HG02840 (cell line): ENCODE data around the gene PRSS53.
"Not testable (repeated sequence)": the region's sequence is repeated elsewhere in the genome, so short reads cannot be mapped to it uniquely, and the experiment has no call there.

Experiments
- ATAC-seq: cut with Tn5 transposase; IDR thresholded peaks from one replicate; pipeline ENCODE4 v1.9.1; 2021; ENCODE audit warnings: mild to moderate bottlenecking, moderate library complexity, moderate number of reproducible peaks; ENCODE audit not compliant: unreplicated experiment, low FRiP score

Gene PRSS53

DNA sequence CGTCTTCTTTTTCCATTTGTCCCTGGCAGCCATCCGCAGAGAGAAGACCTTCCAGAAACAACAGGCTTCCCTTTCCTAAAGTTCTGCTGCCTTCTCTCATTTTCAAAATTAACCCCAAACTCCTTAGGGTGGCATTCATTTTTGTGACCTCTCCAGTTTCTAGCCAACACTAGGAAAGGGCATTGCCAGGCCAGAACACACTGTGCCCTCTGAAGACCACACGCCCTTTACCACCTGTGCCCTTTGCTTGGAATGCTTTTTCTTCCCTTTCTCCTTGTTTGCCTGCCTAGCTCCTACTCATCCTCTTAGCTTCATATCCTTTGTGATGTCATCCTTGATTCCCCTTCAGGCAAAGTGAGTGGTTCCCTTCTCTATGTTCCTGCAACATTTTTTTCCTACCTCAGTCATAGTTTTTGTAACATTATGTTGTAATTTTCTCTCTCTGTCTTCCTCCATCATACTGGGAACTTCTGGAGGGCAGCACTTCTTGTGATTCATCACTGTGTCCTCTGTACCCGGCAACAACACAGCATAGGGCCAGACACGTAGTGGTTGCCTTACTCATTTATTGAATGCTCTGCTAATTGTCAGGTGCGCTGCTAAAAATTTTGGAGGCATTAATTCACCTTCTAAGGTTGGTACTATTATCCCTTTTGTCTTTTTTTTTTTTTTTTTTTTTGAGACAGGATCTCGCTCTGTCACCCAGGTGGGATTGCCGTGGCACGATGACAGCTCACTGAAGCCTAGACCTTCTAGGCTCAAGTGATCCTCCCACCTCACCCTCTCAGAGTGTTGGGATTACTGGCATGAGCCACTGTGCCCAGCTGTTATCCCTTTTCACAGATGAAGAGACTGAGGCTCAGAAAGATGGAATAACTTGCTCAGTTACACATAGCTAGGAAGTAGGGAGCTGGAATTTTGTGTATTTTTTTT lies 29.7 kb upstream of the PRSS53 start:
- ATAC-seq: no peak

DNA sequence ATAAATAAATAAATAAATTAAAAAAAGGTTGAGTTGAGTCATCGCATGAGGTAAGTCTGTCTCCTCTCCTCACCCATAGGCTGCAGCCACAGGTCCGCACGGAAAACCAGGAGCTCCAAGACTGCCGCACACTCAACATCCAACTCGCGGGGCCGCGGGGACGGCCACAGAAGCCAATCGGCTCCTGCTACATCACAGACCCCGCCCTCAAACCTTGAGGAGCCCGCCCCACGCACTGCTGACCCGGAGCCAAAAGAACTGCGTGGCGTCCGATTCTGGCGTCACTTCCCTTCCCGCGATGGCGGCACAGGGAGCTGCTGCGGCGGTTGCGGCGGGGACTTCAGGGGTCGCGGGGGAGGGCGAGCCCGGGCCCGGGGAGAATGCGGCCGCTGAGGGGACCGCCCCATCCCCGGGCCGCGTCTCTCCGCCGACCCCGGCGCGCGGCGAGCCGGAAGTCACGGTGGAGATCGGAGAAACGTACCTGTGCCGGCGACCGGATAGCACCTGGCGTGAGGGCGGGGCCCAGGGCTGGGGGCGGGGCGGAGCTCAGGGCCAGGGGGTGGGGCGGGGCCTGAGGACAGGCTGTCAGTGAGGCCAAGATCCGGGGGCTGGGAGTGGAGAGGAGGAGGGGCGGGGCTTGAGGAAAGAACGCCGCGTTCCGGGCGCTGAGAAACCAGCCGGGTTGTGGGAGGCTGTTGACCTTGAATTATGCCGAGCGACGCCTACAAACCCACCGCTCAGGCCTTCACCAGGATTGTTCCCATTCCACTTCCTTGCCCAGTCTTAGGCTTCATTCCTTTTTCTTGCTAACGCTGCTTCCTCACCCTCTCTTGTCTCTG lies 28.9 kb upstream of the PRSS53 start, which contains the start of gene KAT8:
Gene KAT8 (plus strand): TSS at position 281 of the 839 bp plus-strand sequence. CDS start 18 bp downstream, at position 299.
- peak; percentile 94 for ATAC-seq

DNA sequence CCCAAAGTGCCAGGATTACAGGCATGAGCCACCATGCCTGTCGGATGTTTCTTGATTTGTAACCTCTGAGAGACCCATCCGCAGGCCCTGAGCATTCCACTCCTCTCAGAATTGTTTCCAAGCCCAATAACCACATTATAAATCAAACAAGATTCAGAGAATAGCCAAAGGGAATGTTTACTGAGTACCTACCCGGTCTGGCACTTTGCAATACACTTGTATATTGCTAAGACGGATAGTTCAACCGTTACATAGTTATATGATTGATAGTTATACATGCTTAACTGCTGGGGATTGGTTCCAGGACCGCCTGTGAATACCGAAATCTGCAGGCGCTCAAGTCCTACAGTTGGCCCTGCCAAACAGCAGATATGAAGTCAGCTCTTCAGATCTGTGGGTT lies 25.7 kb upstream of the PRSS53 start:
- ATAC-seq: no peak

DNA sequence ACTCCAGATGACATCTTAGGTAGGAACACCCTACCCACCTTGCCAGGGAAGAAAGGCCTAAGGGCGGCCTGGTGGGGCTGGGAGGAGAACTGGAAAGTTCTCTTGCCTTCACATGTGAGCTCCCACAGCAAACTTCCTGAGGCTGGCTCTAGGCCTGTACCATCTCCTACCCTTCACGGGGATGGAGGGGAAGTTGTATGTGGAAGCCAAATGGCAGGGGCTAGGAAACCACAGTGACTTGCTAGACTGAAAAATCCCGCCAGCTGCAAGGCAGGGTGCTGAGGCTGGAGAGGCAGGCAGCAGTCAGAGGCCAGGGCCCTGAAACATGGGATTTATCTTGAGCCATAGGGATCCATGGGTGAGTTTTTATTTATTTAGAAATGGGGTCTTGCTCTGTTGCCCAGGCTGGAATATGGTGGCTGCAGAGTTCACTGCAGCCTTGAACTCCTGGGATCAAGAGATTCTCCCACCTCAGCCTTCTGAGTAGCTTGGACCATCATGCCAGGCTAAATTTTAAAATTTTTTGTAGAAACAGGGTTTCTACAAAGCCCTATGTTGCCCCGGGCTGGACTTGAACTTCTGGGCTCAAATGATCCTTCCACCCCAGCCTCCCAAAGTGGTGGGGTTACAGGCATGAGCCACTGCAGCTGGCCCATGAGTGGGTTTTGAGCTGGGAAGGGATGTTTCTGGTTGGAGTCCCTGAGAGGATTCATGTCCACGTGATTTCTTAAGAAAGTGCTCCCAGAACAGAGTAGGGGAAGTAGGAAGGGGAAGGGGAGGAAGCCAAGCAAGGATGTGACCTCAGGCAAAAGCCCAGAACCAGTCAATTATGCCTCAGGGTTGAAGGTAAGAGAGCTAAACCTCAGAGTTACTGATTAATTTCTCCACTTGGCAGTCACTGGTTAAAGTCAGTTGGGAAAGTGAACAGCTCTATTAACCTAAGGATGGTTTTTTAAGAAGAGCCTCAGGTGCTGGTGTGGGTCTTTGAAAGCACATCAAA lies 24.7 kb upstream of the PRSS53 start:
- ATAC-seq: no peak

DNA sequence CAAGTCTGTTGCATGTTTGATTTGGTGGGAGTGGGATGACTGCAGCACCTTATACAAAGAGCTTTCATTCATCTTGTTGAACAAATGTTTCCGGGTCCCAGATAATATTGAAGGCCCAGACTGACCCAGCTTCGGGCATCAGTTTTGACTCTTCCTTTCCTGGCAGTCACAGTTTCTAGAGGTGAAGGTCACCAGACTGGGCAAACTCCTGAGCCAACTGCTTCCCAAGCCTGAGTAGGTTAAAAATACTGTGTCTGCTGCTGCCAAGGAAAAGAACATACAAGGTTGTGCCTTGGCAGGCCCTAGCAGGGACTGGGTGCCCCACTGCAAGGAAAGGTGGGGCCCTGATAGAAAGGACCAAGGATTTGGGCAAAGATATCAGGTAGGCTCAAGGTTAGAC lies 24.0 kb upstream of the PRSS53 start:
- no peak for ATAC-seq

DNA sequence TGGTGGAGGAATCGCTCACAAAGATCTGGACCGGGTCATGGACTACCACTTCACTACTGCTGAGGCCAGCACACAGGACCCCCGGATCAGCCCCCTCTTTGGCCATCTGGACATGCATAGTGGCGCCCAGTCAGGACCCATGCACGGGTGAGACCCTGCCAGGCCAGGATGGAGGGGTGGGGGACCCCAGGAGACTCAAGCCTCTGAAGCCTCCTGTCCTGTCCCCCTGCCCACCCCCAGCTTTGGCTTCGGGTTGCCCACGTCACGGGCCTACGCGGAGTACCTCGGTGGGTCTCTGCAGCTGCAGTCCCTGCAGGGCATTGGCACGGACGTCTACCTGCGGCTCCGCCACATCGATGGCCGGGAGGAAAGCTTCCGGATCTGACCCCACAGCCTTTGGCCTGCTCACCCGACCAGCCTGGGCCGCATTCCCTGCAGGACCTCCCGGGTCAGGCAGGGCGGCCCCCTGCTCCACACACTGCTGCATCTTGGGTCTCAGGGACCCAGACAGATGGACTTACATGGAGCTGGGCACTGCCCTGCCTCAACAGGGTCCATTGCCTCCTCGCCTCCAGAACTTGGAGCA lies 23.2 kb upstream of the PRSS53 start:
- ATAC-seq: no peak

DNA sequence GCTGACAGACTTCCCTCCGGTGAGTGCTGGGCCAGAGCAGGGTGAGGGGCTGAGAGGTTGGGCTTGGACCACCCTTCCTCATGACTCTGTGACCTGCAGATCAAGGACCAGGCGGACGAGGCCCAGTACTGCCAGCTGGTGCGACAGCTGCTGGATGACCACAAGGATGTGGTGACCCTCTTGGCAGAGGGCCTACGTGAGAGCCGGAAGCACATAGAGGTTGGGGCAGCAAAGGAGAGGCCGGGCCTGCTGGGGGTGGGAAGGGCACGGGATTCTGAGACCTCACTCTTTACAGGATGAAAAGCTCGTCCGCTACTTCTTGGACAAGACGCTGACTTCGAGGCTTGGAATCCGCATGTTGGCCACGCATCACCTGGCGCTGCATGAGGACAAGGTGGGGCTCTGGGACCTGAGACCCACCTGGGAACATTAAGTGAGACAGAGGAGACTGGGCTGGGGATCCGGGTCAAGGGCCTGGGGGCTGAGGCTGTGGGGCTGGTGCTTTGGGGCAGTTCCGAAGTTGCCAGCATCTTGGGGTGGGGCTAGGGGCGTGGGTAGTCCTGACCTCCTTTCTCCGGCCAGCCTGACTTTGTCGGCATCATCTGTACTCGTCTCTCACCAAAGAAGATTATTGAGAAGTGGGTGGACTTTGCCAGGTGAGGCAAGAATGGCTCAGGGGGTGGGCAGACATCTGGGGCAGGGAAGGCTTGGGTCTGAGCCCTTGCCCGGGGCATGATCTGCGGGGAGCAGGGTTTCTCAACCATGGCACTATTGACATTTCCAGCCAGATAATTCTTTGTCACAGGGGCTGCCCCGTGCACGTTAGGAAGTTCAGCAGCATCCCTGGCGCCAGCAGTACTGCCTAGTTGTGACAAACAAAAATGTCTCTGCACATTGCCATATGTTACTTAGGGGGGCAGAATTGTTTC lies 21.6 kb upstream of the PRSS53 start:
- no peak for ATAC-seq

DNA sequence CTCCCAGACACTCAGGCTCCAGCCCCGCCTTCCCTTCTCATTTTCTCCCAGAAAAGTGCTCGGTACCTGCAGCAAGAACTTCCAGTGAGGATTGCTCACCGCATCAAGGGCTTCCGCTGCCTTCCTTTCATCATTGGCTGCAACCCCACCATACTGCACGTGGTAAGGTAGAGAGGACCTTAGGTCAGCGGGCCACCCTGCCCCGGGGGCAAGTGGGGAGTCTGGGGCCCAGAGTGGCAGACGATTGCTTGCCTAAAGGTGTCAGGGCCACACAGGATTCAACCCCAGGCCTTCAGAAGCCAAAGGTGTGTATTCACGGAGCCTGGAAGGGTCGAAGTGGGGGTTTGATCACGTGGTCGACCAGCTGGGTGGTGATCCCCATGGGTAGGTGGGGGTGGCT lies 20.9 kb upstream of the PRSS53 start:
- no peak for ATAC-seq

DNA sequence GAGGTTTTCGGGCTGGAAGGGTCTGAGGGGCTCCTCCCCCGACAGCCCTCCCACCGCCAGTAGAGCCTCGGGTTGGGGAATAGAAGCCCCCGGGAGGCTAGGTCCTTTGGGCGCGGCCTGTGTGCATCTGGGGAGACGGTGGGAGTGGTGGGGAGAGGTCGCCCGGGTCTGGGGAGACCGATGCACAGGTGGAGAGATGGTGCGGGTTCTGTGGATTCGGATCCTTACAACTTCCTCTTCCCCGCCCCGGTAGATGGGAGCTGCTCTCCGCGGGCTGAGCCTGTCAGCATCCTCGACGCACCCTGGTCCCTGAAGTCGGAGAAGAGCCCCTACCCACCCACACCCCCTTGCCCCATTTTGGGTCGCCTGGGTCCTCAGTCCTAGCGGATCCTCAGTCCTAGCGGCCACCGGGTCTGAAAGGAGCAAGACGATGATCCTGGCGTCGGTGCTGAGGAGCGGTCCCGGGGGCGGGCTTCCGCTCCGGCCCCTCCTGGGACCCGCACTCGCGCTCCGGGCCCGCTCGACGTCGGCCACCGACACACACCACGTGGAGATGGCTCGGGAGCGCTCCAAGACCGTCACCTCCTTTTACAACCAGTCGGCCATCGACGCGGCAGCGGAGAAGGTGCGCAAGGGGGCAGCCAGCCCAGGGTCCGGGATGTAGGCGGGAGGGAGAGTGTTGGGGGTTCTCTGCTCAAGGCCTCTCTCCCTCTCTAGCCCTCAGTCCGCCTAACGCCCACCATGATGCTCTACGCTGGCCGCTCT lies 20.2 kb upstream of the PRSS53 start:
- peak; percentile 3 for ATAC-seq

DNA sequence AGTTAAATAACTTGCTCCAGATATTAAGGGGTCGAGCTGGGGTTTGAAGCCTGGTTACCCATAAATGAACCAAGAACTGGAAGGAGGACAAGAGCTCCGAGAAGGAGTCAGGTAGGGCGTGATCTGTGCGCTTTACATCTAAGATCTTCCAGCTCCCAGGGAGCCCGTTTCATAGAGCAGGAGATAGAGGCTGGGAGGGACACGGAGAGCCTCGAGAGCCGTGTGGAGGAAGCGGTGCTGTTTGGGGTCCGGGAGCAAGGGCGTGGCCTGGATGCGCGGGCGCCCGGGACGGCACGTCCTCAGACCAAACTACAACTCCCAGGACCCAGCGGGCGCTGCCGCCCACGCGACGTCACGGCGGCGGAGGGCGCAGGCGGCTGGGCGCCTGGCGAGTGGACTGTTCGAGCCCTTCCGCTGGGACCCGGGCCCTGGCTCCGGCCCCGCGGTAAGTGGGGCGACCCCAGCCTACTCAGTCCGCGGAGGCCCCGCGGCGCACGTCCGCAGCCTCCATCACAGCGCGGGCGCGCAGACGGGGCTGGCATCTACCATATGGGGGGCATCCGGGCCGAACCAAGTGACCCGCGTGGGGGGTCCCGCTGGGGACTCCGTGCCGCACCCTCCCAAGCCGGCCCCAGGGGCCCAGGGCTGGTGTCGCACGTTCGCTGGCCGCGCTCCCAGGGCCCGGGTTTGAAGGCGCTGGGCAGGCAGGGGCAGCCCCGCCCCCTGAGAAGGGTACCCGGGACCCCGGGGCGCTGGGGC lies 19.5 kb upstream of the PRSS53 start, which contains the start of gene BCKDK:
Gene BCKDK (plus strand): TSS at position 352 of the 759 bp plus-strand sequence. CDS start 838 bp downstream, outside the sequence.
- ATAC-seq: peak; percentile 74

DNA sequence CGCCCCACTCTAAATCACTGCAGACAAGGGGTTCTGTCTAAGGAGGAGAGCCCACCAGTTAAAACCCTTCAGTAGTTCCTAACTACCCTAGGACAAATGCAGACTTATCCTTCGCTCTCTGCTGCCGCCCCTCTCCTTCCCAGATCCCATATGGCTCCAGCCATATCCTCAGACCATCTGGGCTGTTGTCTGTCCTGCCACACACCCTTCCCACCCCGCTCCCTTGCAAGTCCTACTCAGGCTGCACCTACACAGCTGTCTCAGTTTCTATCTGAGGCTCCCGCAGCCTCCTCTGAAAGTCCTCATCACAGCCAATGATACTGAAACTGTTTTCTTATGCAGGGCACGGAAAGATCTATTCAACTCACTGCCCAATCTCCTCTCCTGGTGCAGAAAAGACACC lies 18.7 kb upstream of the PRSS53 start:
- ATAC-seq: no peak

DNA sequence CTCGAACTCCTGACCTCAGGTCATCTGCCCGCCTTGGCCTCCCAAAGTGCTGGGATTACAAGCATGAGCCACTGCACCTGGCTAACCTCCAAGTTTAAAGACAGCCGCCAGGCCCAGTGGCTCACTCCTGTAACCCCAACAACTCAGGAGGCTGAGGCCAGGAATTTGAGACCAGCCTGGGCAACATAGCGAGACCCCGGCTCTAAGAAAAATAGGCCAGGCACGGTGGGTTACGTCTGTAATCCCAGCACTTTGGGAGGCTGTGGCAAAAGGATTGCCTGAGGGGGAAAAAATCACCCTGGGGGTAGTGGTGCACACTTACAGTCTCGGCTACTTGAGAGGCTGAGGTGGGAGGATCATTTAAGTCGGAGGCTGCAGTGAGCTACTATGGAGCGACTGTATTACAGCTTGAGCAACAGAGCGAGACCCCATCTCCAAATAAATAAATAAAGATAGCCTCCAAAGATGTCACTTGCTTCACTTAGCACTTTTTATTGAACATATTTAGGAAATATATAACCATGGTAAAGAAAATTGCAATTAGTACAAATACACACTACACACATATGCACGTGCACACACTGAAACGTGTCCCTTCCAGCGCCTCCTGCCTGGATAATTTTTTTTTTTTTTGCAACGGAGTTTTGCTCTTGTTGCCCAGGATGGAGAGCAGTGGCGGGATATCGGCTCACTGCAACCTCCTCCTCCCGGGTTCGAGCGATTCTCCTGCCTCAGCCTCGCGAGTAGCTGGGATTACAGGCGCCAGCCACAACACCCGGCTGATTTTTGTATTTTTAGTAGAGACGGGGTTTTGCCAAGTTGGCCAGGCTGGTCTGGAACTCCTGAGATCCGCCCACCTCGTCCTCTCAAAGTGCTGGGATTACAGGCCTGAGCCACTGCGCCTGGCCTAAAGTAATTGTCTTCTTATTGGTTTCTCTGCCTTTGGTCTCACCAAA lies 18.0 kb upstream of the PRSS53 start:
- ATAC-seq: no peak

DNA sequence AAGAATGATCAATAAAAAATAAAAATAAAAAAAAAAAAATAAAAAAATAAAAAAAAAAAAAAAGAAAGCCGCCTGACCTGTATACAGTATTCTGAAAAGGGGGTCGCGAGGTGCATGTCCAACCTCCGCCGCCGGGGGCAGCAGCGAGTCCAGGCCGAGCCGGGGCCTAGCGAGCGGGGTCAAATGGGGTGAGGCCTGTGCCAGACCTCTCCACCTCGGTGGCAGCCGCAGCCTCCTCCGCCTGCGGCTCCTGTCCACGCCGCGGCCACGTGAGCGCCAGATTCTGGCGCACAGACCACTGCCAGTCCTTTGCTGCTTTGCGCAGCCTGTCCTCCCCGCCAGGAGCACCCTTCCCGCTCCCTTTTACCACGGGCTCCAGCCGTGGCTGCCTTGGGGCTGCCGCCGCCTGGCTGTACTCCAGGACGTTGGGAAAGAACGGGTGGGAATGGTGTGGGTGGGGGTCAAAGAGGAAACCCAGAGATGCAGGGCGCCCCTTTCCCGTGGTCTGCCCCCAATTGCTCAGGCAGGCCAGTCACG lies 17.0 kb upstream of the PRSS53 start:
- no peak for ATAC-seq

DNA sequence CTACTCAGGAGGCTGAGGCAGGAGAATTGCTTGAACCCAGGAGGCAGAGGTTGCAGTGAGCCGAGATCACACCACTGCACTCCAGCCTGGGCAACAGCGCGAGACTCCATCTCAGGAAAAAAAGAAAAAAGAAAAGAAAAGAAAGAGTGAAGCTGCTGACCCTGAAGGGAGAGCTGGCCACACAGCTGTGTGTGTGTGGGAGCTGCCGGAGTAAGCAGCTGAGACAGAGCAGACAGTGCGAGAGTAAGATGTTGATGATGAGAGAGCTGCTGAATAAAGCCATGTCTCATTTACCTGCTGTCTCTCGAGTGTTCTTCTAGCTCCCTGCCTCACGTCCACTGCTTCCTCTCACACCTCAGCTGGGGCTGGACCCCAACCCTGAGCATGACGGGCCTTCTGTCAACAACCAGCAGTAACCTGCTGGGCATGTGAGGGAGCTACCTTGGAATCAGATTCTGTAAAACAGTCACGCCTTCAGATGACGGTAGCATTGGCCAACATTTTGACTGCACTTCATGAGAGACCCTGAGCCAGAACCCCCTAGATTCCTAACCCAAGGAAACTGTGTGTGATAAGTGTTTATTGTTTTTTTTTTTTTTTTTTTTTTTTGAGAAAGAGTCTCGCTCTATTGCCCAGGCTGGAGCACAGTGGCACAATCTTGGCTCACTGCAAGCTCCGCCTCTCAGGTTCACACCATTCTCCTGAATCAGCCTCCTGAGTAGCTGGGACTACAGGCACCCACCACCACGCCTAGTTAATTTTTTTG lies 12.3 kb upstream of the PRSS53 start:
- not testable (repeated sequence) for ATAC-seq
